ENCODE measurements around the gene FOXP1.

The FOXP1 gene

GRCh38 chr3:70927239-70927638 lies 656.3 kb downstream of the FOXP1 start:
- H3K4me3 ChIP-seq (ENCODE audit: severe bottlenecking), result no peak overlapping the region
- ATAC-seq (ENCODE audit: low read depth) (no peak), DNase-seq (ENCODE audit: low spot score) (no peak)
- H3K9me3 ChIP-seq (ENCODE audit: severe bottlenecking), result no peaks in the 10 kb centered on the region
- H3K4me1 ChIP-seq (ENCODE audit: insufficient read depth, poor library complexity, severe bottlenecking), result no peaks in the 10 kb centered on the region
- no peak overlapping the region for H3K27ac ChIP-seq (ENCODE audit: poor library complexity, severe bottlenecking)
- no peak for TF ChIP-seq CTCF (IDR thresholded peaks at IDR 0.05; ENCODE audit: poor library complexity, severe bottlenecking)
- H3K36me3 ChIP-seq (ENCODE audit: low read depth), result no peaks in the 10 kb centered on the region
- H3K27me3 ChIP-seq (ENCODE audit: insufficient read depth, poor library complexity, severe bottlenecking), result no peaks in the 10 kb centered on the region

GRCh38 chr3:70926835-70927234 lies 656.7 kb downstream of the FOXP1 start:
- no peak overlapping the region for H3K4me3 ChIP-seq (ENCODE audit: severe bottlenecking)
- no peak for TF ChIP-seq CTCF (IDR thresholded peaks at IDR 0.05; ENCODE audit: poor library complexity, severe bottlenecking)
- no peak for ATAC-seq (ENCODE audit: low read depth)

GRCh38 chr3:70919661-70920060 lies 663.9 kb downstream of the FOXP1 start:
- no peaks in the 10 kb centered on the region for H3K4me1 ChIP-seq (ENCODE audit: insufficient read depth, poor library complexity, severe bottlenecking)
- TF ChIP-seq CTCF (IDR thresholded peaks at IDR 0.05; ENCODE audit: poor library complexity, severe bottlenecking), result no peak
- H3K36me3 ChIP-seq (ENCODE audit: low read depth), result no peaks in the 10 kb centered on the region
- no peaks in the 10 kb centered on the region for H3K9me3 ChIP-seq (ENCODE audit: severe bottlenecking)
- H3K4me3 ChIP-seq (ENCODE audit: severe bottlenecking), result no peak overlapping the region
- no peaks in the 10 kb centered on the region for H3K27me3 ChIP-seq (ENCODE audit: insufficient read depth, poor library complexity, severe bottlenecking)
- H3K27ac ChIP-seq (ENCODE audit: poor library complexity, severe bottlenecking), result no peak overlapping the region
- DNase-seq (ENCODE audit: low spot score) (no peak), ATAC-seq (ENCODE audit: low read depth) (no peak)

More at GRCh38 chr3:70926835-70927234, 656.7 kb downstream of the FOXP1 start:
- no peak for DNase-seq (ENCODE audit: low spot score)
- Histone ChIP-seq H3K36me3 (ENCODE audit: low read depth) (no peaks in the 10 kb centered on the region), H3K27me3 (ENCODE audit: insufficient read depth, poor library complexity, severe bottlenecking) (no peaks in the 10 kb centered on the region), H3K9me3 (ENCODE audit: severe bottlenecking) (no peaks in the 10 kb centered on the region), H3K4me1 (ENCODE audit: insufficient read depth, poor library complexity, severe bottlenecking) (no peaks in the 10 kb centered on the region), H3K27ac (ENCODE audit: poor library complexity, severe bottlenecking) (no peak overlapping the region)

- Histone ChIP-seq H3K36me3 (ENCODE audit: low read depth) (no peaks in the 10 kb centered on the region), H3K4me3 (ENCODE audit: severe bottlenecking) (no peak overlapping the region), H3K4me1 (ENCODE audit: insufficient read depth, poor library complexity, severe bottlenecking) (no peaks in the 10 kb centered on the region), H3K27ac (ENCODE audit: poor library complexity, severe bottlenecking) (no peak overlapping the region), H3K27me3 (ENCODE audit: insufficient read depth, poor library complexity, severe bottlenecking) (no peaks in the 10 kb centered on the region), H3K9me3 (ENCODE audit: severe bottlenecking) (no peaks in the 10 kb centered on the region)
- ATAC-seq (ENCODE audit: low read depth) (no peak), DNase-seq (ENCODE audit: low spot score) (no peak)
- no peak for TF ChIP-seq CTCF (IDR thresholded peaks at IDR 0.05; ENCODE audit: poor library complexity, severe bottlenecking)
Observed at GRCh38 chr3:70919091-70919490, 664.4 kb downstream of the FOXP1 start.

- DNase-seq (ENCODE audit: low spot score) (no peak), ATAC-seq (ENCODE audit: low read depth) (no peak)
- H3K9me3 ChIP-seq (ENCODE audit: severe bottlenecking), result no peaks in the 10 kb centered on the region
- H3K4me3 ChIP-seq (ENCODE audit: severe bottlenecking), result no peak overlapping the region
- H3K4me1 ChIP-seq (ENCODE audit: insufficient read depth, poor library complexity, severe bottlenecking), result no peaks in the 10 kb centered on the region
- H3K27me3 ChIP-seq (ENCODE audit: insufficient read depth, poor library complexity, severe bottlenecking), result no peaks in the 10 kb centered on the region
- no peaks in the 10 kb centered on the region for H3K36me3 ChIP-seq (ENCODE audit: low read depth)
- no peak for TF ChIP-seq CTCF (IDR thresholded peaks at IDR 0.05; ENCODE audit: poor library complexity, severe bottlenecking)
- H3K27ac ChIP-seq (ENCODE audit: poor library complexity, severe bottlenecking), result no peak overlapping the region
Observed at GRCh38 chr3:70916375-70917055, 667.0 kb downstream of the FOXP1 start.
